ENCODE results near the gene ETHE1. TPM values are rescaled to one million over a fixed set of nuclear protein-coding genes. Genes with fewer than 3 reads are reported as not detected.

ETHE1 gene
- total and polyA plus RNA-seq, 2 of the 8 experiments (the other 6 are each of a cell fraction or from before 2014, with no cell fraction given), result 19.9 to 96.0 TPM

DNA sequence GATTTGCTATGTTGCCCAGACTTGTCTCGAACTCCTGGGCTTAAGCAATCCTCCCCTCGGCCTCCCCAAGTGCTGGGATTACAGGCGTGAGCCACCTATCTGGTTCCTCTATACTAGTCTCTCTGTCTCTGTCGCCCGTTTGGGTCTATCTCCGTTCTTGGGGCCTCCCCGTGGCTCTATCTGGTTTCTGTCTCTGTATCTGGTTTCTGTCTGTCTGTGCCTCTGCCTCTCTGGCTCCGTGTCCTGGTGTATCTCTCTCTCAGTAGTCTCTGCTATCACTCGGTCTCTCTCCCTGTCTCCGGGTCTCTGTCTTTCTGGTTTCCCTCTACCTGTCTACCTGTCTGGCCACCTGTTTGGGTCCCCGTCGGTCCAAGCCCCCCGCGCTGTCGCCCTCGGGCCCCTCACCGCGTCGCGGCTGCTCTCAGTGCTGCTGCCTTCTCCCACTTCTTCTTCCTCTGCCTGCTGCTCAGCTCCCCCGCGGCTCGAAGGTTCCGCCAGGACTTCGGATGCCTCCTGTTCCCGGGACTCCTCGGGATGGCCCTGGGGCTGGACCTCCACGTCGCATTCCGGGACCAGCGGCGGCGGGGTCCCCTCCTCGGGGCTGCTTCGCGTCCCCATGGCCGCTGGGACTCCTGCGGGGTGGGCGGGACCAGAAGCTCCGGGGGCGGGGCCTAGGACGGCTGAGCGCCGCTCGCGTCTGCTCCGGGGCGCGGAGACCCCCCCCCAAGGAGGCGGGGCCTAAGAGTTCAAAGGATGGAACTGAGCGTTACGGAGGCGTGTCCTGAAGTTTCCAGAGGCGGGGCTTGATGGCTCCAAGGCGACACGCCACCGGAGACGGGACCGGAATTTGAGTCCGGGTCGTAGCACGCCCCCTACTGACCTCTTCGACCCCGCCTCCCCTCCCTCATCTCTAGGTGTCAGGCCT lies 23.2 kb downstream of the ETHE1 start (continued):
- TF ChIP-seq CBX5 (IDR thresholded peaks at IDR 0.05; ENCODE audit: low read depth, low read length) (no peak), SRF (IDR thresholded peaks at IDR 0.05; ENCODE audit: low read depth, low read length) (no peak), PHF8 (conservative IDR thresholded peaks at IDR 0.05; ENCODE audit: low read depth, low read length) (0 out of 2 replicates have a peak, but pooled peaks have one; percentile 33), TAF7 (optimal IDR thresholded peaks at IDR 0.05; ENCODE audit: borderline replicate concordance, low read depth, low read length) (no peak), POLR2AphosphoS5 (IDR thresholded peaks at IDR 0.05; ENCODE audit: low read depth, low read length) (no peak), RNF2 (IDR thresholded peaks at IDR 0.05; ENCODE audit: borderline replicate concordance, low read depth, low read length, missing control alignments, poor library complexity, severe bottlenecking) (no peak)
- TF ChIP-seq, protein P1, sequence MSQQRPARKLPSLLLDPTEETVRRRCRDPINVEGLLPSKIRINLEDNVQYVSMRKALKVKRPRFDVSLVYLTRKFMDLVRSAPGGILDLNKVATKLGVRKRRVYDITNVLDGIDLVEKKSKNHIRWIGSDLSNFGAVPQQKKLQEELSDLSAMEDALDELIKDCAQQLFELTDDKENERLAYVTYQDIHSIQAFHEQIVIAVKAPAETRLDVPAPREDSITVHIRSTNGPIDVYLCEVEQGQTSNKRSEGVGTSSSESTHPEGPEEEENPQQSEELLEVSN (IDR thresholded peaks at IDR 0.05), result no peak

Data from H1 (cell line).